CD4-positive, alpha-beta T cell treated with Interleukin-15 for 4 hours (primary cell): Measurements from ENCODE around the gene LIMK1.
"Not testable (repeated sequence)": the region's sequence is repeated elsewhere in the genome, so short reads cannot be mapped to it uniquely, and the experiment has no call there.

Experiments
- DNase-seq: peaks from one replicate; pipeline ENCODE4 v3.0.0-alpha.2; 2020; ENCODE audit warnings: low spot score

Gene LIMK1

GRCh38 chr7:74083117-74083876 is at the start of gene LIMK1:
Gene LIMK1 (plus strand): TSS chr7:74083804. CDS start chr7:74083991, 187 bp downstream.
- peak; percentile 79 for DNase-seq

- no peak for DNase-seq
Observed at GRCh38 chr7:74037609-74038008, 46.0 kb upstream of the LIMK1 start.

- DNase-seq = no peak
Observed at GRCh38 chr7:74038194-74038961, 45.2 kb upstream of the LIMK1 start.

GRCh38 chr7:74039337-74039736 is 44.3 kb upstream of the LIMK1 start:
- DNase-seq = no peak

GRCh38 chr7:74040101-74040790 is 43.4 kb upstream of the LIMK1 start:
- no peak for DNase-seq

GRCh38 chr7:74040791-74041520 is 42.6 kb upstream of the LIMK1 start:
- DNase-seq = no peak

GRCh38 chr7:74042746-74043522 is 40.7 kb upstream of the LIMK1 start:
- DNase-seq = no peak

GRCh38 chr7:74043523-74043951 is 40.1 kb upstream of the LIMK1 start:
- DNase-seq = no peak

- DNase-seq = no peak
Observed at GRCh38 chr7:74044366-74045350, 38.9 kb upstream of the LIMK1 start.

GRCh38 chr7:74046581-74046980 is 37.0 kb upstream of the LIMK1 start:
- DNase-seq = not testable (repeated sequence)

- no peak for DNase-seq
Observed at GRCh38 chr7:74047804-74048380, 35.7 kb upstream of the LIMK1 start.

- DNase-seq = no peak
Observed at GRCh38 chr7:74048999-74049599, 34.5 kb upstream of the LIMK1 start.

- DNase-seq = no peak
Observed at GRCh38 chr7:74049997-74050798, 33.4 kb upstream of the LIMK1 start.

GRCh38 chr7:74051193-74051592 is 32.4 kb upstream of the LIMK1 start:
- no peak for DNase-seq

- DNase-seq = no peak
Observed at GRCh38 chr7:74051629-74052410, 31.8 kb upstream of the LIMK1 start.

GRCh38 chr7:74052628-74053027 is 31.0 kb upstream of the LIMK1 start:
- DNase-seq = no peak

GRCh38 chr7:74053589-74054186 is 29.9 kb upstream of the LIMK1 start:
- DNase-seq = no peak
